Hematopoietic multipotent progenitor cell treated with erythropoietin and hydrocortisone succinate and interleukin-3 and kit ligand, for 4 days (in vitro differentiated cells): Measurements from ENCODE around the gene GLIS1.
A peak's percentile ranks its signal among the peaks of the same experiment; 100 is the strongest.

ENCODE experiments used
- DNase-seq: peaks from one replicate; pipeline ENCODE4 v3.0.0-alpha.2; 2015

GLIS1 gene

DNA sequence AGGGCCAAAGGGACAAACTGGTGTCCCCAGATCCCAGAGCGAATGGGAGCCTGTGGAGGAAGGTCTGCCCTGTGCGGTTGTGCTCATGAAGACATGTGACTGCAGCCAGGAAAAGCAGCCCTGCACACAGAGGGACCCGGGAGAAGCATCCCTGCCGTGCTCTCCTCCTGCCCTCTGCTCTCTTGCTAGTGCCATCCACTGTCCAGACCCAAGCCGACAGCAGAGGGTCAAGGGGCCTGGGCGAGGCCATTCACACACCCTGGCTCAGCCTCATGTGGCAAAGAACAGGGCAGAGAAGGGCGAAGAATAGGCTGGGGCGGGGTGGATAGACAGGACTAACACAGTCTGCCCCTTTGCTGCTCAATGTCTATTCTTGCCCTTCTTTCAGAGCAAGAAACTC lies 262.4 kb downstream of the GLIS1 start:
- no peak for DNase-seq

DNA sequence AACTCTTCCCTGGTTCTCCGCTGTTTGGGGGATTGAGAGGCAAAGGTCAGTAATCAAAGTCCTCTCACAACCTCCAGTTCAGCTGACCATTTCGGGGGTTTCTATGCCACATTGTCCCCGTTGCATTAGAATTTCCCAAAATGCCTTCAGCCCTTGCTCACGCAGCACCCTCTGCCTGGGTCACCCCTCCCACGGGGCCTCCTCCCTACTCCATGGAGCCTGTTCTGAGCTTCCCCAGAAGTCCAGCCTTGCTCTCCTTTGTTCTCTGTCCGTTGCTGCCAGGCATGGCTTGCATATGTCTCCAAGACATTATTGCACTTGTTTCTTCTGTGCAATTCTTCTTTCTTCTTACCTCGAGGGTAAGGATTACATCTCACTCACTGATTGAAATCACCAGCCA lies 263.3 kb downstream of the GLIS1 start:
- DNase-seq, result no peak

DNA sequence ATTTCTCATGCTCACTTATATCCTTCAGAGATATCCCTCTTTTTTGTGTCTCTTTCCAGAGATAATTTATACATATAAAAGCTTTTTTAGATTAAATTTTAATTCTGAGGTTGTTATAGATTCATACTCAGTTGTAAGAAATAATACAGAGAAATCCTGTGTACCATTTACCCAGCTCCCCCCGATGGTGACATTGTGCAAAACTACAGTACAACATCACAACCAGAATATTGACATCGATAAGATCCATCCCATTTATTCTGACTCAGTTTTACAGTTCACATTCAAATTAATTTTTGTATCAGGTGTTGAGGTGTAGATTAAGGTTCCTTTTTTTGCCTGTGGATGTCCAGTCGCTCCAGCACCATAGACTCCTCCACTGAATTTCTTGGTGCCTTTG lies 265.5 kb downstream of the GLIS1 start:
- peak; percentile 26 for DNase-seq

GRCh38 chr1:53471000-53471399 lies 268.0 kb downstream of the GLIS1 start:
- DNase-seq, result no peak

DNA sequence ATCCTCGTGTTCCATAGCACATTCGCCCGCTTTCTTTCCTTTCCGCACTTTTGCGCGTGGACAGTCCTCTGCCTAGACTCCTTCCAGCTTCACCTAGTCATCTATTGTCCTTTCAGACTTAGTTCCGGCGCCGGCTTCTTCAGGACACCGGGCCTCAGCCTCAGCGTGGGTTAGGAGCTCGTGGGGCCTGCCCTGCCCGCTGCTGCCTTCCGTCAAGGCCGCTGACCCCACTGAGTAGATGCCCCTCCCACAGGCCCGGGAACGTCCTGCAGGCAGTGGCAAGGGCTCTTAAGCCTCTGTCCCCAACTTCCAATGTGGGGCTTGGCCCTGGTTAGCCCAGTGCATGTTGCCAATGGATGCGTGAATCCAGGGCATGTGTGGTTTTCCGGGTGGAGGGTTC lies 268.4 kb downstream of the GLIS1 start:
- no peak for DNase-seq

DNA sequence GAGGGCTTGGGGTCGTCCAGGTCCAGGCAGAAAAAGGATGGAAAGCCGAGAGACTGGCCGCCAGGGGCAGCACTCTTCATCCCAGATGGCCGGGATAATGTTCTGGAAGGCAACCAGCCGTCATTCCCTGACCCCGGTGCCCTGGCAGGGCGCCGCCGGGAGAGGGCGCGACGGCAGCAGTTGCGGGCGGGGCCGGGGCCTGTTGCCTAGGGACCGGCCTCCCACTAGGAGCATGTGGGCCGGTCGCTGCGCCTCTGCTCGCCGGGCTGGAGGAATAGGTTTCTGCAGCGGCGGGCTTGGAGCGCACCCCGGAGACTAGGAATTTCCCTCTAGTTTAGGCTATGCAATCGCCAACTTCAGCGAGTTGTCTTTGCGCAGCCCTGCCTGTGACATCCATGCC lies 268.8 kb downstream of the GLIS1 start:
- DNase-seq, result peak; percentile 21

DNA sequence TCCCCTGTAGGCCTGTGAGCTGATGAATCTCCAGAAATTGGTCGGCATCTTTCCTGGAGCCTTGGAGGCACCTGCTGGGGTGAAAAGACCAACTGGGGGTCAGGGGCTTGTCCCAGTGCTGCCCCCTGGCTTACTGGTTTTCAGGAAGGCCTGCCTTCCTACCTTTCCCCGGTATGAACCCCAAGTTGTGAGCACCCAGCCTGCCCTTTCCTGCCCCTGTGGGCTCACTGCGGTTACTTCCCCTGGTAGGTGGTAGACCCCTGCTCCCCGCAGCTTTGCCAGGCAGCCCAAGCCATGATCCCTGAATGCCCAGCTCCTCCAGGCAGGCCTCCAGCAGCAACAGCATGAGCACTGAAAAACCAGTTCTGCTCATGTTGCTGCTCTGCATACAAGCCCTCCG lies 269.6 kb downstream of the GLIS1 start:
- DNase-seq, result no peak

DNA sequence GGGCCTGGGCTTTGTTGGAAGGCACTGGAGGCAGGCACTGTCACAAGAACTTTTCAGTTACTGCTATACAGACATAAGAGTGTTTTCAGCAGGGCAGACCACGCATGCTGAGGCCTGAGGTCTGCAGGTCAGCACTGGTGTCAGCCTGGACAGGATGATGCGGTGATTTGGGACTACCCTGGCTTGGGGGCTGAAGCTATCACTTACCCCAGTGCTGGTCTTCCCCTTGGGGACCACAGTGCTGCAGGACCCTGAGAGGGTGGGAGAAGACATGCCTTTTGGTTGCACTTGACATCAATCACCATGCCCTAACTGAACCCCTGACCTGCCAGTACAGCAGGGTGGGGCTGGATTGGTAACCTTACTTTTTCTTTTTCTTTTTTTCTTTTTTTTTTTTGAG lies 270.6 kb downstream of the GLIS1 start:
- no peak for DNase-seq

DNA sequence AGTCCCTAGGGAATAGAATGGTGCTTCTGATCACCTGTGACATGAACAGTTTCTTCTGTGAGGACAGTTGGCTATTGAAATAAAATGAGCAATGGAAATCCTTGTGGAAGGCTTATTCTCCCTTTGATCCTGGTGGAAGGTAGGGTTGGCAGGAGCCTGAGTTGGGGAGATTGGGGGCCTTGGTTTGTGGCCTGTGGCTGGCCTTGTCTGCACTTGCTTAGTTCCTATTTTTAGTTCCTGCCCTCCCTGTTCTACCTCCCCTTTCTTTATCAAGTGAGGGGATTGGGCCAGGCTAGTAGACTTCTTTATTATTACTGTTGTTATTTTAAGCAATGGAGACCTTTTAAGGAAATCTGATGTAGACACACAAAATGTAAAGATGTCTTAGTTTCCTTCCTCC lies 271.6 kb downstream of the GLIS1 start:
- DNase-seq, result peak; percentile 53

GRCh38 chr1:53465023-53465957 lies 273.7 kb downstream of the GLIS1 start:
- DNase-seq, result no peak

GRCh38 chr1:53463961-53464899 lies 274.7 kb downstream of the GLIS1 start:
- DNase-seq, result no peak

- no peak for DNase-seq
Observed at GRCh38 chr1:53462769-53463501, 276.0 kb downstream of the GLIS1 start.

DNA sequence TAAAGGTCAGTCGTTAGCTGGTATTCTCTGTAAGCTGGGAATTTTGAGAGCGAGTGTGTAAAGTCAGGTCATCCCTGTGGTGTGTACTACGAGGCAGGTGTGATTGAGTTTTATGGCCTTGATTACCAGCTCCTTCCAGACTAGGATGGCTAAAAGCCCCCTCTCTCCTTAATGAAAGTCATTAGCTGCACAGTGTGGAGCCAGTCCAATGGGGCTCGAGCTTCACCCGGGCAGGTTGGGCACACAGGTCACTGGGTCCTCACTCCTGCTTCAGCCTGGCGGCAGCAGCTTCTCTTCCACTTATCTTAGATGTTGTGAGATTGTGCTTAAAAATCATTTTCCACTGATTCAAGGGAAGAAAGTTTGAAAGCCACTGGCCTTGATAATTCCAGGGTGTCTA lies 276.8 kb downstream of the GLIS1 start:
- DNase-seq, result no peak

DNA sequence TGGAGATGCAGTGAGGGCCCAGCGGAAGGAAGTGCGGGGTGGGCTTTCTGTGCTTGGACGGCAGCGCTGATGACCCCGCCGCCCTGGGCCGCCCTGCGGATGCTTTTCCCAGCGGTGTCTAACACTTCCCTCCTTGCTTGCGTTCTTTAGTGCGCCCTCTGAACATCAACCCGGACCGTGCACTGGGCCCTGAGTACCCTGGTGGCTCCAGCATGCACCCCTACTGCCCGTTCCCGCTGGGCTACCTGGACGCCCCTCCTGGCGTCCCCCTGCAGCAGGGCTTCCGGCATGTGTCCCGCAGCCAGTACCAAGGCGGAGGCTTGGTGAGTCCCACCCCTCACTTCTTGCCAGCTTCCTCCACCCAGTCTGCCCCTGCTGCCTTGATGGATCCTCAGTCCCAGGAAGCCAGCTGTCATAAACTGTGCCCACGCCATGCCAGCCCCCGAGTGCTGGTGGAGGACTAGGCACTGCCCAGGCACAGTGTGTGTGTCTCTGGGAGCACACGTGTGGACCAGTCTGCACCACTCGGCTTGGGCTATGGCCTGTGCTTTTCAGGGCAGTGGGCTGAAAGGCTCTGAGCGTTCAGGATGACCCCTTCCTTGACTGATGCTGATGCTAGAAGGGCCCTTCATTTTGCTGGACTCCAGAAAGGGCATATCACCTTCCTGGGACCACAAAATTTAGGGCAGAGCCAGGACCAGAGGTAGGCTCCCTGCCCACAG lies 277.5 kb downstream of the GLIS1 start:
- DNase-seq, result no peak

- no peak for DNase-seq
Observed at GRCh38 chr1:53460666-53461322, 278.2 kb downstream of the GLIS1 start.

- DNase-seq, result no peak
Observed at GRCh38 chr1:53460211-53460634, 278.7 kb downstream of the GLIS1 start.

- no peak for DNase-seq
Observed at GRCh38 chr1:53459321-53460175, 279.4 kb downstream of the GLIS1 start, which contains the start of gene DMRTB1. Gene DMRTB1, plus strand, starts transcription at chr1:53459399. Its CDS starts 55 bp downstream, at chr1:53459454.

GRCh38 chr1:53458634-53459033 lies 280.3 kb downstream of the GLIS1 start:
- no peak for DNase-seq
